ENCODE measurements around the gene ASCC1. TPM values are rescaled to one million over a fixed set of nuclear protein-coding genes. Genes with fewer than 3 reads are reported as not detected.

ASCC1 gene
- total and polyA plus RNA-seq, 2 of the 13 experiments (the other 11 are each of a cell fraction or from before 2014, with no cell fraction given), result 21.6 to 30.1 TPM

DNA sequence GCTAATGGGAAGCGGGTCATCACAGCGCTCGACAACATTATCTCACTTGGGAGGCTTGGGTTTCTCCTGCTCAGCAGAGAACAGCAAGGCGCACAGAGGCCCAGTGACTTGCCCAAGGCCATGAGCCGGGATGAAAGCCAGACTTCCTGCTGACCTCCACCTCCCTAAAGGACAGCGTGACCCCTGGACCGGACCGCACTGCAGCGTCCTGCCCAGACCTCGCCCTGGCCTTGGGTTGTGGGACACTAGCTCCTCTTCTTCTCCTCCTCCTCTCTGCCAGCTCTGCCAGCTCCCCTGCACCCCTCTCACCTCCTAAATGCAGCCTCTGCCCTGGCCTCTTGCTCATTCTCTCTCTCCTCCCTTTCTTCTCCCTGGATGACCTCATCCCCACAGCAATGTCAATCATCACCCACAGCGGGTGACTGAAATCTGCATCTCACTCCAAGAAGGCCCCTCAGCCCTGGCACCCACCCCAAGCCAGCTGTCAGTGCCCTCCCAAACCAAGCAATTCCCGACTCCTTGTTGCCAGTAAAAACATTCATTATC is 147.1 kb downstream of the ASCC1 start (continued):
- TF ChIP-seq, protein P1, sequence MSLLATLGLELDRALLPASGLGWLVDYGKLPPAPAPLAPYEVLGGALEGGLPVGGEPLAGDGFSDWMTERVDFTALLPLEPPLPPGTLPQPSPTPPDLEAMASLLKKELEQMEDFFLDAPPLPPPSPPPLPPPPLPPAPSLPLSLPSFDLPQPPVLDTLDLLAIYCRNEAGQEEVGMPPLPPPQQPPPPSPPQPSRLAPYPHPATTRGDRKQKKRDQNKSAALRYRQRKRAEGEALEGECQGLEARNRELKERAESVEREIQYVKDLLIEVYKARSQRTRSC (CRISPR knock-in tag; IDR thresholded peaks at IDR 0.05; ENCODE audit: low read depth), result no peak
- TF ChIP-seq JARID2 (CRISPR knock-in tag; IDR thresholded peaks at IDR 0.05; ENCODE audit: insufficient replicate concordance), result no peak
- TF ChIP-seq ZNF230 (CRISPR knock-in tag; IDR thresholded peaks at IDR 0.05), result no peak
- TF ChIP-seq, protein P2, sequence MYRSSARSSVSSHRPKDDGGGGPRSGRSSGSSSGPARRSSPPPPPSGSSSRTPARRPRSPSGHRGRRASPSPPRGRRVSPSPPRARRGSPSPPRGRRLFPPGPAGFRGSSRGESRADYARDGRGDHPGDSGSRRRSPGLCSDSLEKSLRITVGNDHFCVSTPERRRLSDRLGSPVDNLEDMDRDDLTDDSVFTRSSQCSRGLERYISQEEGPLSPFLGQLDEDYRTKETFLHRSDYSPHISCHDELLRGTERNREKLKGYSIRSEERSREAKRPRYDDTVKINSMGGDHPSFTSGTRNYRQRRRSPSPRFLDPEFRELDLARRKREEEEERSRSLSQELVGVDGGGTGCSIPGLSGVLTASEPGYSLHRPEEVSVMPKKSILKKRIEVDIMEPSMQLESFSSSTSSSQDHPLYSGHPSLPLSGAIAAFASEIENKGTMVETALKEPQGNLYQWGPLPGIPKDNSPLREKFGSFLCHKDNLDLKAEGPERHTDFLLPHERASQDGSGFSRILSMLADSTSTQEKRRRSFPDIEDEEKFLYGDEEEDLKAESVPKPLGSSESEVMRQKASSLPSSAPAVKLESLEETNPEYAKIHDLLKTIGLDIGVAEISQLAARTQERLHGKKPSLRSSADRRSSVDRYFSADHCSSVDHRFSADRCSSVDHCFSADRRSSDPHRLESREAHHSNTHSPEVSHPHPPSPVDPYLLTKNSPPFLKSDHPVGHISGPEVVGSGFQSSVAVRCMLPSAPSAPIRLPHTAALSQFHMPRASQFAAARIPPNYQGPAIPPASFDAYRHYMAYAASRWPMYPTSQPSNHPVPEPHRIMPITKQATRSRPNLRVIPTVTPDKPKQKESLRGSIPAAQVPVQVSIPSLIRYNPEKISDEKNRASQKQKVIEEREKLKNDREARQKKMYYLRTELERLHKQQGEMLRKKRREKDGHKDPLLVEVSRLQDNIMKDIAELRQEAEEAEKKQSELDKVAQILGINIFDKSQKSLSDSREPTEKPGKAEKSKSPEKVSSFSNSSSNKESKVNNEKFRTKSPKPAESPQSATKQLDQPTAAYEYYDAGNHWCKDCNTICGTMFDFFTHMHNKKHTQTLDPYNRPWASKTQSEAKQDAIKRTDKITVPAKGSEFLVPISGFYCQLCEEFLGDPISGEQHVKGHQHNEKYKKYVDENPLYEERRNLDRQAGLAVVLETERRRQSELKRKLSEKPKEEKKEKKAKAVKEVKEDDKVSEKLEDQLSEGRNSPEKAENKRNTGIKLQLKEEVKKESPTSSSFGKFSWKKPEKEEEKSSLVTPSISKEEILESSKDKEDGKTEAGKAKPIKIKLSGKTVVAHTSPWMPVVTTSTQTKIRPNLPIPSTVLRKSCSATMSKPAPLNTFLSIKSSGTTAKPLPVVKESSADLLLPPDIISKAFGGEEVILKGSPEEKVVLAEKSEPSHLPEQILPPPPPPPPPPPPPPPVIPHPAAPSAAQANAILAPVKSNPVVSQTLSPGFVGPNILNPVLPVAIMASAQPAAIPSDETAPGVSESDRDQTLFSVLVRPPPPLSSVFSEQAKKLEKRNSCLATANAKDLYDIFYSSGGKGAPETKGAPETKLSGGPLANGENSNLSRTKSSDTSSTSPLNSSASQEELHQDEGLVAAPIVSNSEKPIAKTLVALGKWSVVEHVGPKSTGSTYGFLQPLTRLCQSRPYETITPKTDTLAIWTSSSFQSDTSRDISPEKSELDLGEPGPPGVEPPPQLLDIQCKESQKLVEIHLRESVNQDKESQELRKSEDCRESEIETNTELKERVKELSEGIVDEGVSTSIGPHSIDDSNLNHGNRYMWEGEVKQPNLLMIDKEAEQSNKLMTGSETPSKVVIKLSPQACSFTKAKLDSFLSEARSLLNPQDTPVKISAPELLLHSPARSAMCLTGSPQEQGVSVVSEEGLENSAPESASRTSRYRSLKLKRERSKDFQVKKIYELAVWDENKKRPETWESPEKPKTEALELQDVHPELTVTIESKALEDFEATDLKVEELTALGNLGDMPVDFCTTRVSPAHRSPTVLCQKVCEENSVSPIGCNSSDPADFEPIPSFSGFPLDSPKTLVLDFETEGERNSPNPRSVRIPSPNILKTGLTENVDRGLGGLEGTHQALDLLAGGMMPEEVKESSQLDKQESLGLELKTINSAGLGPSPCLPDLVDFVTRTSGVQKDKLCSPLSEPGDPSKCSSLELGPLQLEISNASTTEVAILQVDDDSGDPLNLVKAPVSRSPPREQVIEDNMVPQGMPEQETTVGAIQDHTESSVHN (CRISPR knock-in tag; IDR thresholded peaks at IDR 0.05), result peak; percentile 61; the same call in 1 of the 2 replicates
- TF ChIP-seq, protein P3, sequence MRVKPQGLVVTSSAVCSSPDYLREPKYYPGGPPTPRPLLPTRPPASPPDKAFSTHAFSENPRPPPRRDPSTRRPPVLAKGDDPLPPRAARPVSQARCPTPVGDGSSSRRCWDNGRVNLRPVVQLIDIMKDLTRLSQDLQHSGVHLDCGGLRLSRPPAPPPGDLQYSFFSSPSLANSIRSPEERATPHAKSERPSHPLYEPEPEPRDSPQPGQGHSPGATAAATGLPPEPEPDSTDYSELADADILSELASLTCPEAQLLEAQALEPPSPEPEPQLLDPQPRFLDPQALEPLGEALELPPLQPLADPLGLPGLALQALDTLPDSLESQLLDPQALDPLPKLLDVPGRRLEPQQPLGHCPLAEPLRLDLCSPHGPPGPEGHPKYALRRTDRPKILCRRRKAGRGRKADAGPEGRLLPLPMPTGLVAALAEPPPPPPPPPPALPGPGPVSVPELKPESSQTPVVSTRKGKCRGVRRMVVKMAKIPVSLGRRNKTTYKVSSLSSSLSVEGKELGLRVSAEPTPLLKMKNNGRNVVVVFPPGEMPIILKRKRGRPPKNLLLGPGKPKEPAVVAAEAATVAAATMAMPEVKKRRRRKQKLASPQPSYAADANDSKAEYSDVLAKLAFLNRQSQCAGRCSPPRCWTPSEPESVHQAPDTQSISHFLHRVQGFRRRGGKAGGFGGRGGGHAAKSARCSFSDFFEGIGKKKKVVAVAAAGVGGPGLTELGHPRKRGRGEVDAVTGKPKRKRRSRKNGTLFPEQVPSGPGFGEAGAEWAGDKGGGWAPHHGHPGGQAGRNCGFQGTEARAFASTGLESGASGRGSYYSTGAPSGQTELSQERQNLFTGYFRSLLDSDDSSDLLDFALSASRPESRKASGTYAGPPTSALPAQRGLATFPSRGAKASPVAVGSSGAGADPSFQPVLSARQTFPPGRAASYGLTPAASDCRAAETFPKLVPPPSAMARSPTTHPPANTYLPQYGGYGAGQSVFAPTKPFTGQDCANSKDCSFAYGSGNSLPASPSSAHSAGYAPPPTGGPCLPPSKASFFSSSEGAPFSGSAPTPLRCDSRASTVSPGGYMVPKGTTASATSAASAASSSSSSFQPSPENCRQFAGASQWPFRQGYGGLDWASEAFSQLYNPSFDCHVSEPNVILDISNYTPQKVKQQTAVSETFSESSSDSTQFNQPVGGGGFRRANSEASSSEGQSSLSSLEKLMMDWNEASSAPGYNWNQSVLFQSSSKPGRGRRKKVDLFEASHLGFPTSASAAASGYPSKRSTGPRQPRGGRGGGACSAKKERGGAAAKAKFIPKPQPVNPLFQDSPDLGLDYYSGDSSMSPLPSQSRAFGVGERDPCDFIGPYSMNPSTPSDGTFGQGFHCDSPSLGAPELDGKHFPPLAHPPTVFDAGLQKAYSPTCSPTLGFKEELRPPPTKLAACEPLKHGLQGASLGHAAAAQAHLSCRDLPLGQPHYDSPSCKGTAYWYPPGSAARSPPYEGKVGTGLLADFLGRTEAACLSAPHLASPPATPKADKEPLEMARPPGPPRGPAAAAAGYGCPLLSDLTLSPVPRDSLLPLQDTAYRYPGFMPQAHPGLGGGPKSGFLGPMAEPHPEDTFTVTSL (CRISPR knock-in tag; IDR thresholded peaks at IDR 0.05; ENCODE audit: borderline replicate concordance), result peak; percentile 50; the same call in 1 of the 2 replicates
- no peak for TF ChIP-seq ZNF383 (CRISPR knock-in tag; IDR thresholded peaks at IDR 0.05; ENCODE audit: borderline replicate concordance)
- peak; percentile 51; the same call in 1 of the 2 replicates for TF ChIP-seq ZBTB7B (CRISPR knock-in tag; IDR thresholded peaks at IDR 0.05)
- TF ChIP-seq RAD21 (CRISPR knock-in tag; IDR thresholded peaks at IDR 0.05), result no peak
- no peak for TF ChIP-seq ARNT2 (CRISPR knock-in tag; IDR thresholded peaks at IDR 0.05; ENCODE audit: low read depth)
- peak; percentile 89 for TF ChIP-seq ATF7 (IDR thresholded peaks at IDR 0.05)
- peak; percentile 78; the same call in 1 of the 2 replicates for TF ChIP-seq ATF7 (CRISPR knock-in tag; IDR thresholded peaks at IDR 0.05)
- TF ChIP-seq CBX1 (IDR thresholded peaks at IDR 0.05; ENCODE audit: low read depth), result no peak
- TF ChIP-seq TSC22D2 (CRISPR knock-in tag; IDR thresholded peaks at IDR 0.05; ENCODE audit: borderline replicate concordance), result 0 out of 2 replicates have a peak, but pooled peaks have one; percentile 59
- TF ChIP-seq CBFB (CRISPR knock-in tag; IDR thresholded peaks at IDR 0.05), result 0 out of 2 replicates have a peak, but pooled peaks have one; percentile 46
- no peak for TF ChIP-seq ZNF552 (CRISPR knock-in tag; IDR thresholded peaks at IDR 0.05; ENCODE audit: borderline replicate concordance)
- TF ChIP-seq NFE2L2 (IDR thresholded peaks at IDR 0.05; ENCODE audit: low read length), result no peak

All from HepG2 (cell line).